HepG2 (cell line): Measurements from ENCODE around the gene SOWAHA. TPM values are rescaled to one million over a fixed set of nuclear protein-coding genes. Genes with fewer than 3 reads are reported as not detected.

Experiments used
- ATAC-seq: fragments of 200-7000 bp; cut with Tn5 transposase; 3 replicates; pipeline ENCODE4 v1.9.1; 2020; ENCODE audit warnings: mild to moderate bottlenecking, moderate library complexity
- BruUV-seq: library from RNA; stranded (reverse); fragments of 400-500 nt; replicated peaks from 2 replicates; lab custom pipeline; 2021; lab: Mats Ljungman, UMichigan
- CTCF ChIA-PET: fragments of 300-600 bp; formaldehyde crosslinking; extraction: SDS; loops from one replicate; lab custom pipeline; 2021; ENCODE audit warnings: low total read pairs, inconsistent platforms, low intra/inter-chr PET ratio; lab: Yijun Ruan, JAX
- POLR2A ChIA-PET: fragments of 350-600 bp; sonication (Branson Sonifier 250); formaldehyde crosslinking; loops from one replicate; lab custom pipeline; 2020; ENCODE audit warnings: antibody characterized with exemption, inconsistent platforms; lab: Yijun Ruan, JAX
- DNase-seq: peaks from one replicate; pipeline ENCODE4 v3.0.0-alpha.2; 2015; ENCODE audit warnings: low spot score
- FAIRE-seq: peaks from 3 replicates; lab custom pipeline; 2011; peaks lifted over from hg19 to GRCh38; lab: Jason Lieb, UNC
- H2AFZ ChIP-seq: one replicate; pipeline ENCODE4 v1.6.1; 2011; ENCODE audit warnings: low read length, inconsistent platforms
- H3K27ac ChIP-seq: fragments of 300-600 bp; 3 replicates; pipeline ENCODE4 v1.8.0; 2011; ENCODE audit warnings: mixed run types, mild to moderate bottlenecking, mixed read lengths, low read length, inconsistent platforms; ENCODE audit not compliant: insufficient read depth; ENCODE audit errors: extremely low read length
- H3K27me3 ChIP-seq, 2 experiments: fragments of 200-600 bp in 1 of 2; 2 replicates in 1 of 2; 3 replicates in 1 of 2; pipeline versions ENCODE4 v1.6.0 to v1.8.0; 2011; ENCODE audit warnings: low read length in 2 of 2, mild to moderate bottlenecking in 2 of 2, moderate library complexity in 2 of 2, inconsistent platforms in 1 of 2; ENCODE audit not compliant: insufficient read depth in 2 of 2, control insufficient read depth in 1 of 2
- H3K36me3 ChIP-seq, 2 experiments: fragments of 200-600 bp in 1 of 2; replicated peaks in 1 of 2; 2 replicates in 1 of 2; 3 replicates in 1 of 2; pipeline versions ENCODE4 v1.5.1 to v1.8.0; 2011; ENCODE audit warnings: low read length in 2 of 2, inconsistent platforms in 1 of 2; ENCODE audit not compliant: insufficient read depth in 2 of 2, control insufficient read depth in 1 of 2
- H3K4me1 ChIP-seq: 2 replicates; pipeline ENCODE4 v1.5.1; 2012; ENCODE audit warnings: low read length, inconsistent platforms; ENCODE audit not compliant: insufficient read depth
- H3K4me2 ChIP-seq: 2 replicates; pipeline ENCODE4 v1.6.0; 2011; ENCODE audit warnings: low read depth, low read length, inconsistent platforms
- H3K4me3 ChIP-seq, 3 experiments: fragments of 200-600 bp in 1 of 3; sonication (generic), shearing (Covaris generic) in 1 of 3; replicated peaks in 1 of 3; 2 replicates each; pipeline ENCODE4 v1.5.1; 2011 to 2016; ENCODE audit warnings: low read length in 3 of 3, inconsistent platforms in 2 of 3, low read depth in 2 of 3, mild to moderate bottlenecking in 2 of 3, control low read depth in 1 of 3, mixed read lengths in 1 of 3; ENCODE audit not compliant: insufficient read depth in 1 of 3
- H3K79me2 ChIP-seq: one replicate; pipeline ENCODE4 v1.6.1; 2011; ENCODE audit warnings: low read length, inconsistent platforms; ENCODE audit not compliant: insufficient read depth
- H3K9ac ChIP-seq: 2 replicates; pipeline ENCODE4 v1.6.0; 2011; ENCODE audit warnings: mild to moderate bottlenecking, low read depth, low read length, inconsistent platforms; ENCODE audit not compliant: insufficient read depth
- H3K9me3 ChIP-seq: 2 replicates; pipeline ENCODE4 v1.5.1; 2012; ENCODE audit warnings: mild to moderate bottlenecking, low read length
- H4K20me1 ChIP-seq: 2 replicates; pipeline ENCODE4 v1.6.0; 2011; ENCODE audit warnings: inconsistent platforms, mild to moderate bottlenecking, low read length, moderate library complexity; ENCODE audit not compliant: insufficient read depth
- AGO1 ChIP-seq: fragments of 200-400 bp; formaldehyde crosslinking; IDR thresholded peaks from 2 replicates; pipeline ENCODE4 v1.6.1; 2017; ENCODE audit warnings: mild to moderate bottlenecking, low read depth, low read length, moderate library complexity; ENCODE audit not compliant: poor library complexity, severe bottlenecking
- CCDC6 ChIP-seq: sonication (generic); formaldehyde crosslinking; IDR thresholded peaks from 2 replicates; pipeline ENCODE4 v1.8.1; 2022; ENCODE audit warnings: mild to moderate bottlenecking, missing genetic modification reagents, moderate library complexity
- GZF1 ChIP-seq: sonication (generic); formaldehyde crosslinking; IDR thresholded peaks from 2 replicates; pipeline ENCODE4 v1.5.1; 2020; ENCODE audit warnings: mild to moderate bottlenecking, missing genetic modification reagents
- KAT2B ChIP-seq: fragments of 150-350 bp; IDR thresholded peaks from 2 replicates; pipeline ENCODE4 v1.6.1; 2014; ENCODE audit warnings: low read depth, low read length, borderline replicate concordance
- KMT2A ChIP-seq: sonication (generic); formaldehyde crosslinking; IDR thresholded peaks from 2 replicates; pipeline ENCODE4 v1.4.0; 2020; ENCODE audit warnings: missing genetic modification reagents
- NBN ChIP-seq: fragments of 450-650 bp; conservative IDR thresholded peaks from 2 replicates; pipeline ENCODE4 v1.6.1; 2017
- NPAS2 ChIP-seq: sonication (generic); formaldehyde crosslinking; IDR thresholded peaks from 2 replicates; pipeline ENCODE4 v1.8.0; 2022; ENCODE audit warnings: mild to moderate bottlenecking, missing genetic modification reagents, borderline replicate concordance
- POLR2AphosphoS5 ChIP-seq: IDR thresholded peaks from 2 replicates; pipeline ENCODE4 v1.6.1; 2012; ENCODE audit warnings: low read depth, low read length
- SALL2 ChIP-seq: sonication (generic); formaldehyde crosslinking; IDR thresholded peaks from 2 replicates; pipeline ENCODE4 v1.8.1; 2023; ENCODE audit warnings: mild to moderate bottlenecking, missing genetic modification reagents, inconsistent platforms
- SRF ChIP-seq: IDR thresholded peaks from 2 replicates; pipeline ENCODE4 v1.6.1; 2011; ENCODE audit warnings: mild to moderate bottlenecking, low read depth, low read length, moderate library complexity
- ZBTB8A ChIP-seq: sonication (generic); formaldehyde crosslinking; IDR thresholded peaks from 2 replicates; pipeline ENCODE4 v1.4.0; 2020; ENCODE audit warnings: mild to moderate bottlenecking, low read depth, missing genetic modification reagents, borderline replicate concordance
- ZNF124 ChIP-seq: sonication (generic); formaldehyde crosslinking; IDR thresholded peaks from 2 replicates; pipeline ENCODE4 v1.4.0; 2020; ENCODE audit warnings: missing genetic modification reagents
- ZNF432 ChIP-seq: sonication (generic); formaldehyde crosslinking; IDR thresholded peaks from 2 replicates; pipeline ENCODE4 v1.5.0; 2020; ENCODE audit warnings: missing genetic modification reagents, mild to moderate bottlenecking, borderline replicate concordance
- WGBS: methylation state at CpG from one replicate; pipeline ENCODE4 v1.1.6; 2017; ENCODE audit warnings: low lambda C conversion rate; 5-methylcytosine and 5-hydroxymethylcytosine counted together
- in situ Hi-C: cut with HindIII; loops from 2 replicates; pipeline ENCODE4 v1.10.0; 2017; ENCODE audit warnings: low pct_unique_long_range_greater_than_20kb; ENCODE audit not compliant: extremely low pct_ligation_motif_present
- intact Hi-C: fragments of 100-400 bp; cut with micrococcal nuclease; formaldehyde crosslinking; loops from one replicate; pipeline ENCODE4 v1.10.0; 2022; ENCODE audit not compliant: unreplicated experiment
- polyA plus RNA-seq, 8 experiments: library from polyadenylated mRNA; depleted of rRNA in 3 of 8; stranded (reverse) in 7 of 8; unstranded in 1 of 8; fragments of >200 nt; fragmentation: Illumina TruSeq in 4 of 8; extraction: Trizol in 4 of 8; gene quantifications; 2 replicates each; pipeline versions ENCODE4 v1.2.1 to v1.2.3, GENCODE V29; 2011 to 2016; ENCODE audit warnings: low read depth in 4 of 8, missing spikeins in 1 of 8, mixed read lengths in 1 of 8; ENCODE audit not compliant: insufficient read depth in 1 of 8
- total RNA-seq, 5 experiments: library from RNA; depleted of rRNA; stranded (reverse); fragments of >200 nt; fragmentation: Illumina TruSeq; extraction: Trizol; gene quantifications; 2 replicates each; pipeline ENCODE4 v1.2.3, GENCODE V29; 2016; ENCODE audit warnings: low read depth in 1 of 5
- TF ChIP-seq, protein P1 (sequence below): sonication (generic); formaldehyde crosslinking; IDR thresholded peaks from 2 replicates; pipeline ENCODE4 v1.4.0; 2020; ENCODE audit warnings: missing genetic modification reagents
- TF ChIP-seq, protein P2 (sequence below): sonication (generic); formaldehyde crosslinking; IDR thresholded peaks from 2 replicates; pipeline ENCODE4 v1.4.0; 2020; ENCODE audit warnings: missing genetic modification reagents

SOWAHA gene
- total and polyA plus RNA-seq, 2 of the 13 experiments (the other 11 are each of a cell fraction or from before 2014, with no cell fraction given), result 0.95 to 1.9 TPM

DNA sequence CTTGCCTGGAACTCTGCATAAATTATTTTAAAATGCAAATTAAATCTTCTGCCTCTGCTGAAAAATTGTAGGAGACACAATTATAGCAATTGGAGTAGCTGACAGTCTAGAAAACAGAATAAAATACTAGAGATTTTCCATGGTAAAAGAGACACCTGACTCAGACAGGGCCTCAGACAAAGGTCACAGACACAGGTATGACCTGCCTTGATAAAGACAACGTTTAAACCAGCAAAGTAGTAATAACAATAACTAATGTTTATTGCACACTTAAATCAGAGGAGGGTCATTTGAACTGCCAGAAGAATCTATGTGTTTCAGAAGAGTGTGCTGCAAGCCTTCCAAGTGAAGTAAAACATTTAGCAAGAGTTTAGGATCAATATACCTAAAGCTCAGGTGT is 3.9 kb downstream of the SOWAHA start:
- CTCF ChIA-PET, result no interaction called here

More for the DNA sequence above, 3.9 kb downstream of the SOWAHA start:
- DNase-seq (no peak), ATAC-seq (no peak), FAIRE-seq (no peak)
- BruUV-seq, result no TSS peak
- Histone ChIP-seq H3K36me3 (no peaks in the 10 kb centered on the region), H3K4me1 (peaks cover 60% of the 10 kb centered on the region), H3K9ac (no peak overlapping the region), H3K9me3 (no peaks in the 10 kb centered on the region), H3K27ac (no peak overlapping the region), H4K20me1 (no peaks in the 10 kb centered on the region), H3K4me3 (no peak overlapping the region), H3K27me3 (no peaks in the 10 kb centered on the region), H2AFZ (no peak overlapping the region), H3K4me2 (no peak overlapping the region), H3K79me2 (no peaks in the 10 kb centered on the region)
- POLR2A ChIA-PET, result interaction anchor here (6.7 kb wide), 1 partner anchor 8 kb away, joined by 176 read pairs; no protein-coding TSS in a partner anchor
- in situ Hi-C loops, result loop anchor here (5.0 kb wide), 1 partner anchor 45 kb away; no protein-coding TSS in a partner anchor
- TF ChIP-seq CCDC6 (CRISPR knock-in tag) (no peak), GZF1 (CRISPR knock-in tag) (no peak), POLR2AphosphoS5 (no peak), NPAS2 (no peak), NBN (no peak), ZNF124 (CRISPR knock-in tag) (no peak), SALL2 (no peak), ZBTB8A (CRISPR knock-in tag) (no peak), KMT2A (CRISPR knock-in tag) (no peak), AGO1 (no peak), SRF (no peak), KAT2B (no peak), ZNF432 (no peak)
- TF ChIP-seq, protein P1, sequence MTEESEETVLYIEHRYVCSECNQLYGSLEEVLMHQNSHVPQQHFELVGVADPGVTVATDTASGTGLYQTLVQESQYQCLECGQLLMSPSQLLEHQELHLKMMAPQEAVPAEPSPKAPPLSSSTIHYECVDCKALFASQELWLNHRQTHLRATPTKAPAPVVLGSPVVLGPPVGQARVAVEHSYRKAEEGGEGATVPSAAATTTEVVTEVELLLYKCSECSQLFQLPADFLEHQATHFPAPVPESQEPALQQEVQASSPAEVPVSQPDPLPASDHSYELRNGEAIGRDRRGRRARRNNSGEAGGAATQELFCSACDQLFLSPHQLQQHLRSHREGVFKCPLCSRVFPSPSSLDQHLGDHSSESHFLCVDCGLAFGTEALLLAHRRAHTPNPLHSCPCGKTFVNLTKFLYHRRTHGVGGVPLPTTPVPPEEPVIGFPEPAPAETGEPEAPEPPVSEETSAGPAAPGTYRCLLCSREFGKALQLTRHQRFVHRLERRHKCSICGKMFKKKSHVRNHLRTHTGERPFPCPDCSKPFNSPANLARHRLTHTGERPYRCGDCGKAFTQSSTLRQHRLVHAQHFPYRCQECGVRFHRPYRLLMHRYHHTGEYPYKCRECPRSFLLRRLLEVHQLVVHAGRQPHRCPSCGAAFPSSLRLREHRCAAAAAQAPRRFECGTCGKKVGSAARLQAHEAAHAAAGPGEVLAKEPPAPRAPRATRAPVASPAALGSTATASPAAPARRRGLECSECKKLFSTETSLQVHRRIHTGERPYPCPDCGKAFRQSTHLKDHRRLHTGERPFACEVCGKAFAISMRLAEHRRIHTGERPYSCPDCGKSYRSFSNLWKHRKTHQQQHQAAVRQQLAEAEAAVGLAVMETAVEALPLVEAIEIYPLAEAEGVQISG (CRISPR knock-in tag), result no peak
- TF ChIP-seq, protein P2, sequence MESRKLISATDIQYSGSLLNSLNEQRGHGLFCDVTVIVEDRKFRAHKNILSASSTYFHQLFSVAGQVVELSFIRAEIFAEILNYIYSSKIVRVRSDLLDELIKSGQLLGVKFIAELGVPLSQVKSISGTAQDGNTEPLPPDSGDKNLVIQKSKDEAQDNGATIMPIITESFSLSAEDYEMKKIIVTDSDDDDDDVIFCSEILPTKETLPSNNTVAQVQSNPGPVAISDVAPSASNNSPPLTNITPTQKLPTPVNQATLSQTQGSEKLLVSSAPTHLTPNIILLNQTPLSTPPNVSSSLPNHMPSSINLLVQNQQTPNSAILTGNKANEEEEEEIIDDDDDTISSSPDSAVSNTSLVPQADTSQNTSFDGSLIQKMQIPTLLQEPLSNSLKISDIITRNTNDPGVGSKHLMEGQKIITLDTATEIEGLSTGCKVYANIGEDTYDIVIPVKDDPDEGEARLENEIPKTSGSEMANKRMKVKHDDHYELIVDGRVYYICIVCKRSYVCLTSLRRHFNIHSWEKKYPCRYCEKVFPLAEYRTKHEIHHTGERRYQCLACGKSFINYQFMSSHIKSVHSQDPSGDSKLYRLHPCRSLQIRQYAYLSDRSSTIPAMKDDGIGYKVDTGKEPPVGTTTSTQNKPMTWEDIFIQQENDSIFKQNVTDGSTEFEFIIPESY (CRISPR knock-in tag), result no peak
- WGBS, result 4% methylated on average over 1 of the region's 1 CpG
- intact Hi-C loops, result no loop called here
